ENCODE measurements around the gene COL6A2. TPM values are rescaled to one million over a fixed set of nuclear protein-coding genes. Genes with fewer than 3 reads are reported as not detected.

COL6A2 gene
- total RNA-seq, 1 donor from 2014 or later = 5.2 TPM

- peaks cover 4% of the 10 kb centered on the region for H3F3A ChIP-seq (ENCODE audit: low read depth)
- H2AFZ ChIP-seq (replicated peaks) = no peak overlapping the region
- no peaks in the 10 kb centered on the region for H3K36me3 Mint-ChIP-seq
- peak; percentile 37 for DNase-seq (ENCODE audit: low spot score)
- TF ChIP-seq, protein P1, sequence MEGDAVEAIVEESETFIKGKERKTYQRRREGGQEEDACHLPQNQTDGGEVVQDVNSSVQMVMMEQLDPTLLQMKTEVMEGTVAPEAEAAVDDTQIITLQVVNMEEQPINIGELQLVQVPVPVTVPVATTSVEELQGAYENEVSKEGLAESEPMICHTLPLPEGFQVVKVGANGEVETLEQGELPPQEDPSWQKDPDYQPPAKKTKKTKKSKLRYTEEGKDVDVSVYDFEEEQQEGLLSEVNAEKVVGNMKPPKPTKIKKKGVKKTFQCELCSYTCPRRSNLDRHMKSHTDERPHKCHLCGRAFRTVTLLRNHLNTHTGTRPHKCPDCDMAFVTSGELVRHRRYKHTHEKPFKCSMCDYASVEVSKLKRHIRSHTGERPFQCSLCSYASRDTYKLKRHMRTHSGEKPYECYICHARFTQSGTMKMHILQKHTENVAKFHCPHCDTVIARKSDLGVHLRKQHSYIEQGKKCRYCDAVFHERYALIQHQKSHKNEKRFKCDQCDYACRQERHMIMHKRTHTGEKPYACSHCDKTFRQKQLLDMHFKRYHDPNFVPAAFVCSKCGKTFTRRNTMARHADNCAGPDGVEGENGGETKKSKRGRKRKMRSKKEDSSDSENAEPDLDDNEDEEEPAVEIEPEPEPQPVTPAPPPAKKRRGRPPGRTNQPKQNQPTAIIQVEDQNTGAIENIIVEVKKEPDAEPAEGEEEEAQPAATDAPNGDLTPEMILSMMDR (IDR thresholded peaks at IDR 0.05) = no peak
- TF ChIP-seq EZH2 (IDR thresholded peaks at IDR 0.05) (peak; percentile 82), EZH2phosphoT487 (IDR thresholded peaks at IDR 0.05) (peak; percentile 58)
- no peaks in the 10 kb centered on the region for H3K79me2 ChIP-seq (ENCODE audit: low read depth)
- no peaks in the 10 kb centered on the region for H3K36me3 ChIP-seq
- no peaks in the 10 kb centered on the region for H4K20me1 ChIP-seq (ENCODE audit: low read depth)
- peaks cover 13% of the 10 kb centered on the region for H3K4me1 Mint-ChIP-seq
- peaks cover 2% of the 10 kb centered on the region for H3K9me3 Mint-ChIP-seq
- H3K27ac ChIP-seq = no peak overlapping the region
- H3K9ac ChIP-seq = no peak overlapping the region
- H3K4me2 ChIP-seq = peak overlapping the region; percentile 54
- H3K27me3 Mint-ChIP-seq (ENCODE audit: insufficient read depth, low read depth) = peaks cover 13% of the 10 kb centered on the region
- H3K4me3 ChIP-seq = peak overlapping the region; percentile 28
- no peaks in the 10 kb centered on the region for H3K4me1 ChIP-seq
- H3K9me3 ChIP-seq (ENCODE audit: low read depth) = no peaks in the 10 kb centered on the region
- peaks cover 46% of the 10 kb centered on the region for H3K27me3 ChIP-seq
- no peak overlapping the region for H3K4me3 Mint-ChIP-seq
- H3K27ac Mint-ChIP-seq = no peak overlapping the region
Observed at GRCh38 chr21:46141767-46142581, 44.1 kb downstream of the COL6A2 start.

- Histone ChIP-seq H3K4me2 (peak overlapping the region; percentile 54), H3K36me3 (no peaks in the 10 kb centered on the region), H3K9ac (no peak overlapping the region), H3K9me3 (ENCODE audit: low read depth) (no peaks in the 10 kb centered on the region), H2AFZ (replicated peaks) (no peak overlapping the region), H3K4me1 (no peaks in the 10 kb centered on the region), H3K79me2 (ENCODE audit: low read depth) (no peaks in the 10 kb centered on the region), H4K20me1 (ENCODE audit: low read depth) (no peaks in the 10 kb centered on the region), H3K4me3 (peak overlapping the region; percentile 28), H3F3A (ENCODE audit: low read depth) (peaks cover 11% of the 10 kb centered on the region), H3K27me3 (peaks cover 46% of the 10 kb centered on the region), H3K27ac (no peak overlapping the region)
- Mint-ChIP-seq H3K27ac (no peak overlapping the region), H3K4me1 (peaks cover 13% of the 10 kb centered on the region), H3K27me3 (ENCODE audit: insufficient read depth, low read depth) (peaks cover 12% of the 10 kb centered on the region), H3K36me3 (no peaks in the 10 kb centered on the region), H3K4me3 (no peak overlapping the region), H3K9me3 (peaks cover 2% of the 10 kb centered on the region)
- no peak for DNase-seq (ENCODE audit: low spot score)
- TF ChIP-seq EZH2phosphoT487 (IDR thresholded peaks at IDR 0.05) (no peak), EZH2 (IDR thresholded peaks at IDR 0.05) (no peak)
- TF ChIP-seq, protein P1 (IDR thresholded peaks at IDR 0.05) = no peak
Observed at GRCh38 chr21:46142582-46143473, 44.9 kb downstream of the COL6A2 start.

DNA sequence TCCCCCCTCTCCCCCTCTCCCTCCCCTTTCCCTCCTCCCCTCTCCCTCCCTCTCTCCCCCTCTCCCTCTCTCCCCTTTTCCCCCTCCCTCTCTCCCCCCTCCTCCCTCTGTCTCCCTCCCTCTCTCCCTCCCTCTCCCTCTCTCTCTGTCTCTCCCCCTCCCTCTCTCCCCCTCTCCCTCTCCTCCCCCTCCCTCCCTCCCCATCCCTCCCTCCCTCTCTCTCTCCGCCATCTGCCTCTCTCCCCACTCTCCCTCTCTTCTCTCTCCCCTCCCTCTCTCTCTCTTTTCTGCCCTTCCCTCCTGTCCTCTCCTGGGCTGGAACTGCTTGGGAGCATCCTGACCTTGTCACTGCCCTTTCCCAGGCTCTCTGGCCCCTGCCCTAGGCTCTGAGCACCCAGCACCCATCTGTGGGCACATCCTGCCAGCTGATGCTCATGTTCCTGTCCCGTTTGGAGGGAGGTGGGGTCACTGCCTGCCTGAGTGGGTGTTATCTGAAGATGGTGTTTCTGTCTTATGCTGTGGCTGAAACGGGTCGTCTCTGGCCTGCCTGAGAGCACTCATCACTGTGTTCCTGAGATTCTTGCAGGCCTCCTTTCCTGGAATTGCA lies 46.7 kb downstream of the COL6A2 start:
- no peaks in the 10 kb centered on the region for H3K9me3 ChIP-seq (ENCODE audit: low read depth)
- no peak overlapping the region for H3K4me2 ChIP-seq
- H4K20me1 ChIP-seq (ENCODE audit: low read depth) = no peaks in the 10 kb centered on the region
- Mint-ChIP-seq H3K4me3 (no peak overlapping the region), H3K9me3 (peaks cover 2% of the 10 kb centered on the region), H3K4me1 (peaks cover 21% of the 10 kb centered on the region), H3K36me3 (no peaks in the 10 kb centered on the region), H3K27ac (peak overlapping the region; percentile 82), H3K27me3 (ENCODE audit: insufficient read depth, low read depth) (peaks cover 14% of the 10 kb centered on the region)
- H3K36me3 ChIP-seq = no peaks in the 10 kb centered on the region
- no peak overlapping the region for H3K27ac ChIP-seq
- peaks cover 39% of the 10 kb centered on the region for H3K27me3 ChIP-seq
- H3K9ac ChIP-seq = no peak overlapping the region
- H3K4me3 ChIP-seq = no peak overlapping the region
- peaks cover 11% of the 10 kb centered on the region for H3F3A ChIP-seq (ENCODE audit: low read depth)
- H2AFZ ChIP-seq (replicated peaks) = no peak overlapping the region
- H3K79me2 ChIP-seq (ENCODE audit: low read depth) = no peaks in the 10 kb centered on the region
- no peaks in the 10 kb centered on the region for H3K4me1 ChIP-seq
- TF ChIP-seq EZH2phosphoT487 (IDR thresholded peaks at IDR 0.05) = no peak
- TF ChIP-seq EZH2 (IDR thresholded peaks at IDR 0.05) = no peak
- TF ChIP-seq, protein P1 (IDR thresholded peaks at IDR 0.05) = no peak
- DNase-seq (ENCODE audit: low spot score) = no peak

Measured in neural progenitor cell (in vitro differentiated cells).